Dendritic cell treated with granulocyte-macrophage colony-stimulating factor and Interleukin-4, amounts not matched to agents 40 ng/mL and 50 ng/mL, for 4 days (primary cell): Measurements from ENCODE around the gene PAXIP1.

Experiments used
- H3K27ac Mint-ChIP-seq: one replicate; pipeline ENCODE4 v1.8.0; 2022; ENCODE audit warnings: mild to moderate bottlenecking, mixed read lengths
- H3K27me3 Mint-ChIP-seq: one replicate; pipeline ENCODE4 v1.8.0; 2022; ENCODE audit warnings: mild to moderate bottlenecking, mixed read lengths
- H3K36me3 Mint-ChIP-seq: one replicate; pipeline ENCODE4 v1.8.0; 2022; ENCODE audit warnings: low read depth, mixed read lengths
- H3K4me1 Mint-ChIP-seq: one replicate; pipeline ENCODE4 v1.8.0; 2022; ENCODE audit warnings: low read depth, mixed read lengths
- H3K4me3 Mint-ChIP-seq: one replicate; pipeline ENCODE4 v1.8.0; 2022; ENCODE audit warnings: mild to moderate bottlenecking, moderate library complexity, mixed read lengths
- H3K9me3 Mint-ChIP-seq: one replicate; pipeline ENCODE4 v1.8.0; 2022; ENCODE audit warnings: mixed read lengths
- intact Hi-C: fragments of 100-400 bp; cut with micrococcal nuclease; formaldehyde crosslinking; loops from one replicate; pipeline ENCODE4 v1.15.0; 2022

PAXIP1 gene

DNA sequence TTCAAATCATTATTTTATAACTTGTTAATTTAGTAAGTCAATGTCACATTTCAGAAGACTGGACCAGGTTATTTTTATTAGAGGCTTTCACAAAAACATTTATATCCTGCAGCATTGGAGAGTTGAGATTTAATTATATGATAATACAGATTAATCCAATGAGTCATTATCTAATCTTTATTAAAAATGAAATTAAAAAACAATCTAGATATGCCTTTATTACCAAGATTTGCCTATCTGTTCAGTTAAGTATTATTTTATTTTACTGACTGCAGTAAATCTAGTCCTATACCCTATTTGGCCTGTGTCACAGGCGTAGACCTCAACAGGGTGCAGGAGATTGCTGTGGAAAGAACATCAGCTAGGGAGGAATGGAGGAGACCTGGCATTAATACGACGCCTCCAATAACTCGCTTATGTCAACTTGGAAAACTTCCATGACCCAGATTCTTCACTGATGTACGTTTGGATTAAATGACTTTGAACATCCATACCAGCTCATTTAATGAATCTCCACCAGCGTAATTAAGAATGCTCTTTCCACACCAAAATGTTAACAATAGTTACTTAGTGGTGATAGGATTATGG, 18.2 kb downstream of the PAXIP1 start:
- no peaks in the 10 kb centered on the region for H3K27me3 Mint-ChIP-seq
- H3K9me3 Mint-ChIP-seq, result no peaks in the 10 kb centered on the region
- H3K4me3 Mint-ChIP-seq, result no peak overlapping the region
- intact Hi-C loops, result no loop called here
- no peaks in the 10 kb centered on the region for H3K4me1 Mint-ChIP-seq
- no peak overlapping the region for H3K27ac Mint-ChIP-seq
- peaks cover 46% of the 10 kb centered on the region for H3K36me3 Mint-ChIP-seq

DNA sequence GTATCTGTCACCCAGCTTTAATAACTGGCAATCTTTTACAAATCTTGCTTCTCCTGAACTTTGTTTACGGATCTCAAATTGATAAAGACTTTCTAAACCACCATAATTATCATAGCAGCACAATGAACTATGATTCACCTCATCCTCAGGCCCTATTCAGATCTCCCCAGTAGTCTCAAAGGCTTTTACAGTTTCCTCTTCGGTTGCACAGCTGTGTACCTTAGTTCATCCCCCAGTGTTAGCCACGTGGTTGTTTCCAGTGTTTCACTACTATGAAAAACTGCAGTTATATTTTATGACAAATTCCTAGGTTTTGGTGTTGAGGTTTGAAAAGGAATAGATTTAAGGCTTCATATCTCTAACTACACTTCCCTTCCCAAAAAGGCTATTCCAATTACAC, 24.9 kb downstream of the PAXIP1 start:
- H3K36me3 Mint-ChIP-seq, result peaks cover 53% of the 10 kb centered on the region
- intact Hi-C loops, result no loop called here
- peaks cover 12% of the 10 kb centered on the region for H3K4me1 Mint-ChIP-seq
- no peaks in the 10 kb centered on the region for H3K9me3 Mint-ChIP-seq
- no peak overlapping the region for H3K27ac Mint-ChIP-seq
- H3K27me3 Mint-ChIP-seq, result no peaks in the 10 kb centered on the region
- no peak overlapping the region for H3K4me3 Mint-ChIP-seq

DNA sequence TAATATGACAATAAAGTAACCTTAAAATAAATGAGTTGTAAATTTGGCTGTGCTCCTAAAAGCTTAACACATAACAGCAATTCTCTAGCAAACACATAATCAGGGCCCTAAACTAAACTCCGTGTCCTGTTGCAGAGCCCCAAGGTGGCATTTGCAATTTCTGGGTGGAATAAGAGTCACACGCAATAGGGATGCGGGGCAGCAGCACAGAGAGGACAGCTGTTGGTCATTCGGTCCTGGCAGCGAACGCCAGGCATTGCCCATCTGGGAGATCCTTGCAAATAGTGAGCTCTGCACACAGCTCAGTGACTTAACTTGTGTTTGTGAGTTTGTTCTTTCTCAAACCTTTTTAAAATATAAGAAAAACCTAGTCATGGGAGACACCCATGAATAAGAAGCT, 25.7 kb downstream of the PAXIP1 start:
- Mint-ChIP-seq H3K4me3 (no peak overlapping the region), H3K4me1 (peaks cover 12% of the 10 kb centered on the region), H3K27me3 (no peaks in the 10 kb centered on the region), H3K27ac (no peak overlapping the region), H3K9me3 (no peaks in the 10 kb centered on the region), H3K36me3 (peaks cover 59% of the 10 kb centered on the region)
- intact Hi-C loops, result no loop called here

DNA sequence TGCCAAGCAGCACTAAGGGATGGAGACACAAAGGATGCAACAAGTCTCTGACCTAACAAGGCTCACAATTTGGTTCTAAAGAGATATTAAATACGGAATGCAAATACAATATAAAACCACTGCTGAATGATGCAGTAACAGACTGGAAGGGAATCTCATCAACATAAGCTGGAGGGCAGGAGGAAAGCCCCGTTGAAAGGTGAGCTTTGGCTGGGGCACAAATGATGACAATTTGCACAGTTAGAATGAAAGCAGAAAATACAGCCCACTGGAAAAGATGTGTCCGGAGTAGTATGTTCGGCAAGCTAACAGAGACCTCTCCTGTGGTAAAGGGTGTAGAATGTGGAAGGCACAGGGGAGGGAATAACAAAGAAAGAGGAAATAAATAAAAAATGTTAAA, 26.1 kb downstream of the PAXIP1 start:
- no peak overlapping the region for H3K4me3 Mint-ChIP-seq
- no peaks in the 10 kb centered on the region for H3K9me3 Mint-ChIP-seq
- intact Hi-C loops, result no loop called here
- H3K27ac Mint-ChIP-seq, result no peak overlapping the region
- H3K36me3 Mint-ChIP-seq, result peaks cover 60% of the 10 kb centered on the region
- no peaks in the 10 kb centered on the region for H3K27me3 Mint-ChIP-seq
- H3K4me1 Mint-ChIP-seq, result peaks cover 12% of the 10 kb centered on the region

DNA sequence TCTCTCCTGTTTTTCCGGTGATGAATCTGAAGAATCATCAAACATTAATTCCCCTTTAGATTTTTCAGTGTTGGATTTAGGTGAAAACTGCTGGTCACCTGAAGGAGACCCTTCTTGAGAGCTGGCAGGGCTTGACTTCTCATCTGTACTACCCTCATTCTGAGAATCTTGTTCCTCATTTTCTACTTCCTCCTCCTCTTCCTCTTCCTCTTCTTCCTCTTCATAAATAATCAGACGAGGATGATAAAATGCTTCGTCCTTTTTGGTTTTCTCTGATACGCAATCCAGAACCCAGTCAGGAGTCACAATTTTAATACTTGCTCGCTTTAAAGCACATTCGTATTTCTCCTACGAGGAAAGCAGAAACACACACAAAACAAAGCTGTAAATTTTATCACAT, 26.9 kb downstream of the PAXIP1 start:
- H3K9me3 Mint-ChIP-seq, result no peaks in the 10 kb centered on the region
- intact Hi-C loops, result no loop called here
- no peak overlapping the region for H3K27ac Mint-ChIP-seq
- H3K4me3 Mint-ChIP-seq, result no peak overlapping the region
- H3K4me1 Mint-ChIP-seq, result peaks cover 12% of the 10 kb centered on the region
- no peaks in the 10 kb centered on the region for H3K27me3 Mint-ChIP-seq
- H3K36me3 Mint-ChIP-seq, result peaks cover 66% of the 10 kb centered on the region

DNA sequence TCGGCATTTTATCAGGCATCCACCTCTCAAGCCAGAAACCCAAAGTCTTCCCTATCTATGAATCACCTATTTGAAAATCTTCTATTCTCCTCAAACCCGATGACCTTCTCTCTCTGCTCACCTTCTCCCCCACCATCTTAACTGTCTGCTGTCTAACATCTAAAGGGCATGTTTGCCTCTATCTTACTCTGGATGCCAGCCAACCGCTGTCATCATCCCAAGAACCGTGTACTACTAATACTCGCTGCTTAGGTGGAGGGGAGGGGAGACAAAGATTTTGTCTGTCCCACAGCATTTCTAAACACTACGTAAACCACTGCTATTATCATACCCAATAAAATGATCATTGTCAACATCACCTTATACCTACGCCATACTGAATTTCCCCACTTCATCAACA, 29.5 kb downstream of the PAXIP1 start:
- H3K27ac Mint-ChIP-seq, result no peak overlapping the region

DNA sequence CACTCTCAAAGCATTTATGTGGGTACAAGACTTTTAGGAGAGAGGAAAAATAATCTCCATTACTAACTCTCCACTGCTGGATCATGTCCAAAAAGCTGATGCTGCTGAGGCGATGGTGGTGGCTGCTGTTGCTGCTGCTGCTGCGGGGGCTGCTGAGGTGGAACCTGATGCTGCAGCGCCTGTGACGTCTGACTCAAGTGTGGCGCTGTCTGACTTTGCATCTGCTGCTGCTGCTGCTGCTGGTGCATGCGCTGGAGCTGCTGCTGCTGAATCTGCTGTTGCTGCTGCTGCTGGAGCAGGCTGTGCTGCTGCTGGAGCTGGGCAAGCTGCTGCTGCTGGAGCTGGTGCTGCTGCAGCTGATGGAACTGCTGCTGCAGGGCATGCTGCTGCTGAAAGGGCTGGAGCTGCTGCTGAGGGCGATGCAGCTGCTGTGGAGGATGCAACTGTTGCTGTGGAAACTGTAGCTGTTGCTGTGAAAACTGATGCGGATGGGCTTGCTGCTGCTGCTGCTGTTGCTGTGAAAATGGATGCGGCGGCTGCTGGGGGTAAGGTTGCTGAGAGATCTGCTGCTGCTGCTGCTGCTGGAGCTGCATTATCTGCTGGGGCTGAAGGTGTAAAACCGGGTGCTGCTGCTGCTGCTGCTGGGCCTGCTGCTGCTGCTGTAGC, 34.5 kb downstream of the PAXIP1 start:
- no peak overlapping the region for H3K27ac Mint-ChIP-seq

More for the DNA sequence above, 29.5 kb downstream of the PAXIP1 start:
- H3K27me3 Mint-ChIP-seq, result no peaks in the 10 kb centered on the region
- H3K4me1 Mint-ChIP-seq, result peaks cover 12% of the 10 kb centered on the region
- peaks cover 74% of the 10 kb centered on the region for H3K36me3 Mint-ChIP-seq
- no peaks in the 10 kb centered on the region for H3K9me3 Mint-ChIP-seq
- H3K4me3 Mint-ChIP-seq, result no peak overlapping the region
- intact Hi-C loops, result no loop called here

DNA sequence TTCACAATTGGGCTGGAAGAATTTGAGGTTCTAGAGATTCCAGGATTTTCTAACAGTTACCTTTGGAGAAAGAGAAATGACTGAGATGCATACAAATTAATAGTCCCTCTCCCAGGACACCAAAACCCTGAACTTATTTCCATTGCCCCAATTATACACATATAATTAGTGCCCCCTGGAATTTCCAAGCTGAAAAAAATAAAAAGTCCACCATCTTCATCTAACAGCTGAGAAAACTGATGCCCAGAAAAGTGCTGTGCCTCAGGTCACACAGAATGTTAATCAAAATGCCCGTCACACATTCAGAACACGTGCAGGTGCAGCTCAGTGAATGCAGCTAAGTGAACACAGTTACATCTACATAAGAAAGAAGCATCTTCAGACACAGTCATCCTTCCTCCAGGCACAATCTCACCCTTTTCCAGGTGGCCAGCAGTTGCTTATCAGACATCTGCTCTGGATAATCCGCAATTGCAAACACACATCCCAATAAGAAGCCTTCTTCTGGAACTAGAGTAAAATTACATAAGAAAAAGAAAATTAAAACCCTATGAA, 35.4 kb downstream of the PAXIP1 start:
- Mint-ChIP-seq H3K4me3 (no peak overlapping the region), H3K4me1 (peaks cover 5% of the 10 kb centered on the region), H3K27me3 (no peaks in the 10 kb centered on the region), H3K36me3 (peaks cover 84% of the 10 kb centered on the region), H3K9me3 (no peaks in the 10 kb centered on the region), H3K27ac (no peak overlapping the region)
- intact Hi-C loops, result no loop called here

More for the DNA sequence above, 34.5 kb downstream of the PAXIP1 start:
- intact Hi-C loops, result no loop called here
- H3K4me1 Mint-ChIP-seq, result peaks cover 5% of the 10 kb centered on the region
- no peaks in the 10 kb centered on the region for H3K9me3 Mint-ChIP-seq
- H3K36me3 Mint-ChIP-seq, result peaks cover 84% of the 10 kb centered on the region
- H3K27me3 Mint-ChIP-seq, result no peaks in the 10 kb centered on the region
- H3K4me3 Mint-ChIP-seq, result no peak overlapping the region

DNA sequence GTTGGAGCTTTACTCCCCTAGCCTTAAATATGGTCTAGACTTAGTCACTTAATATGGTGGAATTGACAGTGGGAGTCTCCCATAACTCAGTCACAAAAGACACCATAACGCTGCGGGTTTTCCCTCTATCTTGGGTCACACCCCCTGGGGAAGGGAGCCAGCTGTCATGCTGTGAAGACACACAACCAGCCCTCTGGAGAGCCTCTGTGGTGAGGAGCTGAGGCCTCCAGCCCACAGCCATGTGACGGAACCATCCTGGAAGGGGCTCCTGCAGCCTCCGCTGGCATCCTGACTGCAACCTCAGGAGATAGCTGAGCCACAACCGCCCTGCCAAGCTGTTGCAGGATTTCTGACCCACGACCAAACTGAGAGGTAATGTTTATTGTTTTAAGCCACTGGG, 37.9 kb downstream of the PAXIP1 start:
- intact Hi-C loops, result no loop called here
- H3K9me3 Mint-ChIP-seq, result no peaks in the 10 kb centered on the region
- H3K4me1 Mint-ChIP-seq, result peaks cover 5% of the 10 kb centered on the region
- no peaks in the 10 kb centered on the region for H3K27me3 Mint-ChIP-seq
- H3K27ac Mint-ChIP-seq, result no peak overlapping the region
- H3K36me3 Mint-ChIP-seq, result peaks cover 93% of the 10 kb centered on the region
- H3K4me3 Mint-ChIP-seq, result no peak overlapping the region

DNA sequence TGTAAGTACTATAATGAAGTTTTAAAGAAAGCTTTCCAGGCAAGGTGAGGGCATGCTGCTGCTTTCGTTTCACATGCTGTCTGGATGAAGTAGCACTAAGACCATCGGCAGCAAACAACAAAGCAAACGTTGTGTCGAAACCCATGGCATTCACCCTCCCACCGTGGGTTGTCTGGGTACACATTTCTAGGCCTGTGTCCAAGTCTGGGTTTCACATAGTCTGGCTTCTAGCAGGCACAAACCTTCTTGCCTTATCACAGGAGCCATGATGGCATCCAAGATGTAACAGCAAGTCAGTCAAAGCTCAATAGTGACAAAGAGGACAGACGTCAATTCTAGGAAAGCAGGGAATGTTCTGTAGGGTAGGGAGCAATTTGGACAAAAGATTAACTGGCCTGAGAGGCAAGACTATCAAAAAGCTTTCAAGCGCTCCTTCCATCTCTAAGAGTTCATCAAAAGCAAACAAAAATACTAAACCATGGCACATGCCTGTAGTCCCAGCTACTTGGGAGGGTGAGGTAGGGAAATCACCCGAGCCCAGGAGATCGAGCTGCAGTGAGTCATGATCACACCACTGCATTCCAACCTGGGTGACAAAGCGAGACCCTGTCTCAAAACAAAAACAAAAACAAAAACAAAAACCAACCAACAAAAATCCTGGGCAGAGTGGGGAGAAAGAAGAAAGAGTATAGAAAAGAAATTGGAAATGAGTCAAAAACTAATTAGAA, 42.7 kb downstream of the PAXIP1 start:
- Mint-ChIP-seq H3K27me3 (no peaks in the 10 kb centered on the region), H3K4me3 (no peak overlapping the region), H3K9me3 (no peaks in the 10 kb centered on the region), H3K36me3 (peaks cover 95% of the 10 kb centered on the region), H3K4me1 (peaks cover 5% of the 10 kb centered on the region), H3K27ac (no peak overlapping the region)
- intact Hi-C loops, result no loop called here

DNA sequence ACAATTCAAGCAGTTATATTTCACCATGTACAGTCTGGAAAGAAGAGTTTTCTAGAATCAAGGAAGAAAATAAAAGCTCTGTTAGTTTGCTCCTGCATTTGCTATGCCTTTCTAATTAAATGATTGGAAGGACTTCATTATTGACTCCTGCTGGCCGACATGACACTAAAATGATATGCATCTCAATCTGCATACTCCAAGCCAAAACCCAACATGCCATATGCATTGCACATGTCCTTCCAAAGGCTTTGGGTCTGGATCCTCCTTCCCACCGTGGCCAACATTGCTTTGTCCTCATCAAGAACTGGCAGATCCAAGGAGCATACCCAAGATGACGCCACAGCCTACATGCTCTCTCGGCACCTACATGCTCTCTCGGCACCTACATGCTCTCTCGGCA, 46.5 kb downstream of the PAXIP1 start:
- intact Hi-C loops, result no loop called here
- no peak overlapping the region for H3K4me3 Mint-ChIP-seq
- H3K36me3 Mint-ChIP-seq, result peaks cover 90% of the 10 kb centered on the region
- H3K9me3 Mint-ChIP-seq, result no peaks in the 10 kb centered on the region
- no peaks in the 10 kb centered on the region for H3K27me3 Mint-ChIP-seq
- H3K27ac Mint-ChIP-seq, result no peak overlapping the region
- no peaks in the 10 kb centered on the region for H3K4me1 Mint-ChIP-seq

DNA sequence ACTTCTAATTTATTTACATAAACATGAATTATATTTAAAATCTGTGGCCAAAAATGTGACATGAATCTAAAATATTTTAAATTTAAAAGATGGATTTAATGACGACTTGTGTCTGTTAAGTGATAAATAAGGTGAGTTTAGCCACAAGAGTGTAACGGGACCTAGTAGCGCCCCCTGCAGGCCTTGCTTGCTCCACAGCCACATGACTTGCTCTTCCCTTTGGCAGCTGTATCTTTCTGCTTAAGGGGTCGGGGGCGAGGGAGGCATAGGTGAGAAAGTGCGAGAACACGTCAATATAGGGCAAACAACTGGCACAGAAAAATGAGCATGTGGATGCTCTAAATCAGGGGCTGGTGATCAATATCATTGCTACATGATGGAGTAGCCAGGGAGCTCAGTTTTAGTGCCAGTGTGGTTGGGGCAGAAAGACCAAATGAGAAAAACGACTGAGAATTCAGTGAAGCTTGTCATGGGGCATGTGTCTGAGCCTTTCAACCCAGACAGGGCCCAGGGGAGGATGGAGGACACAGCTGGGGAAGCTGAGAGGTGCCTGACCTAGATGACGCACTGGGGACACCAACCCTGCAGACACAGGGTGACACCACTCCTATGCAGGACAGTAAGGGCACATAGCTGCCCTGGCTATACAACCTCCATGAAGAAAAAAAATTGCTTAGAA, 49.8 kb downstream of the PAXIP1 start:
- intact Hi-C loops, result loop anchor here (1.0 kb wide), 1 partner anchor 26 kb away; no protein-coding TSS in a partner anchor
- Mint-ChIP-seq H3K9me3 (no peaks in the 10 kb centered on the region), H3K36me3 (peaks cover 91% of the 10 kb centered on the region), H3K27me3 (no peaks in the 10 kb centered on the region), H3K4me3 (no peak overlapping the region), H3K27ac (no peak overlapping the region), H3K4me1 (no peaks in the 10 kb centered on the region)

DNA sequence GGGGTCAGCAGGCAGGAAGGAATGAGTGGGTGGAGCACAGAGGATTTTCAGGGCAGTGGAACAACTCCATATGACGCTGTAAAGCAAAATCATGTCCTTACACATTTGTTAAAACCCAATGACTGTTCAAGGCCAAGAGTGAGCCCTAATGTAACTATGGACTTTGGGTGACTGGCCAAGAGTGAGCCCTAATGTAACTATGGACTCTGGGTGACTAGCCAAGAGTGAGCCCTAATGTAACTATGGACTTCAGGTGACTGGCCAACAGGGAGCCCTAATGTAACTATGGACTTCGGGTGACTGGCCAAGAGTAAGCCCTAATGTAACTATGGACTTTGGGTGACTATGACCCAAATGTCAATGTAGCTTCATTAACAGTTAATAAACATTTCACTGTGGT, 52.0 kb downstream of the PAXIP1 start:
- H3K9me3 Mint-ChIP-seq, result no peaks in the 10 kb centered on the region
- H3K27ac Mint-ChIP-seq, result no peak overlapping the region
- peaks cover 89% of the 10 kb centered on the region for H3K36me3 Mint-ChIP-seq
- H3K27me3 Mint-ChIP-seq, result no peaks in the 10 kb centered on the region
- H3K4me3 Mint-ChIP-seq, result no peak overlapping the region
- no peaks in the 10 kb centered on the region for H3K4me1 Mint-ChIP-seq
- intact Hi-C loops, result no loop called here

DNA sequence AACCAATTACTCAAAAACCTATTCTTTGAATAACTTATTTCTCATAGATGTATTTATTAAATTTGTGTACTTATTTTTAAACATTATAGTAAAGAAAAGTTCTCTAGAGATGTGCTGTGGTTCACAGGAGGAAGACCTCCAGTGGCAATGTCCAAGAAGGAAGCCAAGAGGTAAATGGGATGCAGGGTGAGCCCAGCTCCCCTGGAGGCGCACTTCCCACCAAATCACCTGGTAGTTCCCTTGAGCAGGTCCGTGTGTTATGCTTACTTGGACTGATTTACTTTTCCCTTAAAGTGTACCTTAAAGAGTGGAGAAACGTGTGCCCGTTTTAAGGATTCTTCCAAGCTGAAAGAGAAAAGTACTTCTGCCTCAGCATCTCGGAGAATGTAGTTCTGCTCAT, 55.3 kb downstream of the PAXIP1 start:
- no peaks in the 10 kb centered on the region for H3K27me3 Mint-ChIP-seq
- H3K9me3 Mint-ChIP-seq, result no peaks in the 10 kb centered on the region
- H3K36me3 Mint-ChIP-seq, result peaks cover 90% of the 10 kb centered on the region
- no peak overlapping the region for H3K27ac Mint-ChIP-seq
- no peaks in the 10 kb centered on the region for H3K4me1 Mint-ChIP-seq
- no peak overlapping the region for H3K4me3 Mint-ChIP-seq
- intact Hi-C loops, result no loop called here
